ENCODE measurements around the gene DUS4L. TPM values are rescaled to one million over a fixed set of nuclear protein-coding genes. Genes with fewer than 3 reads are reported as not detected.

The DUS4L gene
- total RNA-seq, 1 donor from 2014 or later, result 8.0 TPM

DNA sequence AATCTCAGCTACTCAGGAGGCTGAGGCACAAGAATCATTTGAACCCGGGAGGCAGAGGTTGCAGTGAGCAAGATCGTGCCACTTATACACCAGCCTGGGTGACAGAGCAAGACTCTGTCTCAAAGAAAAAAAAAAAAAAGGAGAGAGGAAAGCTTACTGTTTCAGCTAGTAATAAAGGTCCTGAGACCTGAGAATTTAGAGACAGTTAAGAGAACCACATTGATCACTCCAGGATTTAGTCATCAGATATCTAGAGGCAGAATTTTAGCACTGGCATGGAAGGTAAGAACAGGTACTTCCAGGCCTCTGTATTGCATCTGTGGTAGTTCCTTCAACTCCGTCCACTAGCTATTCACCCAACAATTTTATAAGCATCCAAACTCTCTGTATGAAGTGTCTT lies 7.9 kb upstream of the DUS4L start:
- intact Hi-C loops (cut with micrococcal nuclease), result no loop called here
- H3K4me3 ChIP-seq, result no peak overlapping the region
- no peaks in the 10 kb centered on the region for H3K27me3 ChIP-seq (ENCODE audit: low read depth)
- no peak for DNase-seq
- H3K36me3 ChIP-seq, result peaks cover 50% of the 10 kb centered on the region
- H3K9me3 ChIP-seq (replicated peaks), result no peaks in the 10 kb centered on the region
- H3K4me1 ChIP-seq, result peaks cover 20% of the 10 kb centered on the region
- no peak overlapping the region for H3K27ac ChIP-seq (replicated peaks)
- TF ChIP-seq, protein P1, sequence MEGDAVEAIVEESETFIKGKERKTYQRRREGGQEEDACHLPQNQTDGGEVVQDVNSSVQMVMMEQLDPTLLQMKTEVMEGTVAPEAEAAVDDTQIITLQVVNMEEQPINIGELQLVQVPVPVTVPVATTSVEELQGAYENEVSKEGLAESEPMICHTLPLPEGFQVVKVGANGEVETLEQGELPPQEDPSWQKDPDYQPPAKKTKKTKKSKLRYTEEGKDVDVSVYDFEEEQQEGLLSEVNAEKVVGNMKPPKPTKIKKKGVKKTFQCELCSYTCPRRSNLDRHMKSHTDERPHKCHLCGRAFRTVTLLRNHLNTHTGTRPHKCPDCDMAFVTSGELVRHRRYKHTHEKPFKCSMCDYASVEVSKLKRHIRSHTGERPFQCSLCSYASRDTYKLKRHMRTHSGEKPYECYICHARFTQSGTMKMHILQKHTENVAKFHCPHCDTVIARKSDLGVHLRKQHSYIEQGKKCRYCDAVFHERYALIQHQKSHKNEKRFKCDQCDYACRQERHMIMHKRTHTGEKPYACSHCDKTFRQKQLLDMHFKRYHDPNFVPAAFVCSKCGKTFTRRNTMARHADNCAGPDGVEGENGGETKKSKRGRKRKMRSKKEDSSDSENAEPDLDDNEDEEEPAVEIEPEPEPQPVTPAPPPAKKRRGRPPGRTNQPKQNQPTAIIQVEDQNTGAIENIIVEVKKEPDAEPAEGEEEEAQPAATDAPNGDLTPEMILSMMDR (IDR thresholded peaks at IDR 0.05; ENCODE audit: borderline replicate concordance), result no peak

DNA sequence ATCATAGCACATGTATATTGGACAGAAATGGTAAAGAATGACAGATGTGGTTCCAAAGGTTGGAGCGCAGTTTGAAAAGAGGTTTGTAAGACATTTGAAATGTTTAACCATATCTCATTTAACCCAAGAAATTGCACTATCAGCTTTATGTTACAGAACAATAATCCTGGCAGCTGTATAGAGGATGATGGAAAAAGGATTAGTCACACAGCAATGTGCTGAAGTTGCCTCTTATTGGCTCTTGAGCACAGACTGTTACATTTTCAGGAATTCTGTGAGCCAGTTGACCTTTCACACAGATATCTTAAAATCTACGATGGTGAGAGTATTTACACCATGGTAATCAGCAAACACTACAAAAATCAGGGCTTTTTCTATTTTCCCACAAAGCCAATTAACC lies 3.9 kb upstream of the DUS4L start:
- DNase-seq, result no peak
- no peaks in the 10 kb centered on the region for H3K9me3 ChIP-seq (replicated peaks)
- H3K27ac ChIP-seq (replicated peaks), result no peak overlapping the region
- intact Hi-C loops (cut with micrococcal nuclease), result no loop called here
- TF ChIP-seq, protein P1 (IDR thresholded peaks at IDR 0.05; ENCODE audit: borderline replicate concordance), result no peak
- peaks cover 59% of the 10 kb centered on the region for H3K4me1 ChIP-seq
- H3K4me3 ChIP-seq, result no peak overlapping the region
- peaks cover 29% of the 10 kb centered on the region for H3K36me3 ChIP-seq
- H3K27me3 ChIP-seq (ENCODE audit: low read depth), result no peaks in the 10 kb centered on the region

DNA sequence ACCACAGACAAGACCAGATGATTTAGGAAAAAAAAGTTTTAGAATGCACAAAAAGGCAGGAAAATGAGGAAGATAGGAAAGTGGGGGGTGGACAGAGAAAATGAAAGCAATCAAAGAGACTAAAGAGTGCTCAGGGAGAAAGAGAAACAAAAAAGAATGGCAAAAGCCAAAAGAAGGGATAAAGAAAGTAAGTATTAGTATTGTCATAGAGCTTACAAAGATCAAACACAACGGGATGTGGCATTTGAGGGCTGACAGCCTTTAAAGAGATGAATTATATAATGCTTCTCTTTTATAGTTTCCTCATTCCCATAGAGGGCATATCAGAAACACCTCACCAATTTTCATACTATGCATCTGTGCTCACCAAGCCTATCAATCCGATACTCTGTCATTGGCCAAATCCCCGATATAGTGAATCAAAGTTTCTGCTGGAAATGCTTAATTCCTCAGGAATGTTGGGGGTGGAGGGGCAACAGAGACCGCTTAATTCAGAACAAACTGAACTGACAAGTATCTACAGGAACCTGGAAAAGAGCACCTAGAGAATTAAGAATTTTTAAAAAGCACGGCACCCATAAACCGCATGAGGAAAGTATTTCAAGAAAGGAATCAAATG lies 2.8 kb upstream of the DUS4L start:
- Histone ChIP-seq H3K27ac (replicated peaks) (no peak overlapping the region), H3K9me3 (replicated peaks) (no peaks in the 10 kb centered on the region), H3K4me3 (no peak overlapping the region), H3K36me3 (peaks cover 18% of the 10 kb centered on the region), H3K4me1 (peaks cover 62% of the 10 kb centered on the region), H3K27me3 (ENCODE audit: low read depth) (no peaks in the 10 kb centered on the region)
- intact Hi-C loops (cut with micrococcal nuclease), result no loop called here
- no peak for DNase-seq
- TF ChIP-seq, protein P1 (IDR thresholded peaks at IDR 0.05; ENCODE audit: borderline replicate concordance), result no peak

DNA sequence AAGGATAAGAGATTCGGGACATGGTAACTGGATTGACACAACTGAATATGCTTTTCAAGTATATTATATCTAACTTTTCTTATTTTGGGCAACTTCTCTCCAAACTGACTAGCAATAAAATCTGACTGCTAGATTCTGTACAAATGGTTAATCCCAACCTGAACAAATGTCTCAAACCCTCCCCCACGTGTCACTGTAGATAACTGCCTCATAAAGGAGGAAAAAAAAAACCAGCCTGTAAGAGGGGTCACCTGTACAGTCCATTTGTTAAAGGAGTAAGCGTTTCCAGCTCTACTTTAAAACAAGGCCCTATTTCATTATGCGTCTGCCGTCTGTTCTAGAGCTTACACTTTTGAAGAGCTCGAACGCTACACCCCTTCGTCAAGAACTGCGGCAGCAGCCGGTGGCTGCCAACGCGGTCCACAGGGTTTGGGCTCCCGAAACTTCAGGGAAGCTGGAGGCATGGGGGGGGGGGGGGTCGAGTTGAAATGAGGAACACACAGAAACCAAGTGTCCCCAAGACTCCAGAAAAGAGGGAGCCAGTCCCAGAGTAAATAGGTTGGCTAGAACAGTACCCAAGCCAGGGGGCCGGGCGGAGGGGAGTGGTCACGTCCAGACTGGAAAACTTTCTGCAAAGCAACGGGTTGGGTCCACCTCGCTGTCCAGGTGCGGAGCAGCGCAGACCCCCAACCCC lies 543 bp upstream of the DUS4L start:
- DNase-seq, result no peak
- Histone ChIP-seq H3K9me3 (replicated peaks) (no peaks in the 10 kb centered on the region), H3K27me3 (ENCODE audit: low read depth) (no peaks in the 10 kb centered on the region), H3K4me1 (peaks cover 62% of the 10 kb centered on the region), H3K27ac (replicated peaks) (peak overlapping the region; percentile 95), H3K4me3 (peak overlapping the region; percentile 87), H3K36me3 (no peaks in the 10 kb centered on the region)
- TF ChIP-seq, protein P1 (IDR thresholded peaks at IDR 0.05; ENCODE audit: borderline replicate concordance), result no peak
- intact Hi-C loops (cut with micrococcal nuclease), result no loop called here

DNA sequence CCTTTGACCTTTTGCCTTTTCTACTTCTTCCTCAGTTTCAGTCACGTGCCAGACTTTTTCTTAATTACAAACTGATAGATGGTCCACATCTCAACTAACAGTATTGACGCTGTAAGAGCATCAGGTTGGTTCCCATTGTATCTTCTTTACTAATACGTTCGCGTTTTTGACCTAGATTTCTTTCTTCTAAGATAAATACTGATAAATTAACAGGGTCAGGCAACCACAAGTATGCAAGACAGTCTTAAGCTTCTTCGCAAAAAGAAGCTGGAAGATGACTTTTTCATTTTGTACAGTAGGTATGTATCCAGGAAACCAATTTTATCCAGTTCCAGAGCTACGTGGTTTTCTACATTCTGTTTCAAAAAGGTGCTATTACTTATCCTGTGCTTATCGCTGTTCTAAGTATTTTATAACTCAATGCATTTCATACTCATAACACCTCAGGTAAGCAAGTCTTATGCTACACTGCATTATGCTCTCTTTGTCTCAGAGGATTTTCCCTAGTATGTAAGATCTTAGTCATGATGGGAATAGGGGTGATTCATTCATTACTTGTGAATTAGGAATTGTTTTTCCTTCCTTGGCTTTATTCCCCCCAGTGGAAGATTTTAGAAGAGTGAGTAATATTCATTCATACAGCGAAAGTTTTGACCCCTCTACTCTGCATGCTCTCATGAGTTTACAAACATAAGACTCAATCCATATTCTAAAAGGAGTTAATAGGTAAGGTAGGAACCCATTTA lies 955 bp downstream of the DUS4L start:
- no peaks in the 10 kb centered on the region for H3K9me3 ChIP-seq (replicated peaks)
- no peaks in the 10 kb centered on the region for H3K27me3 ChIP-seq (ENCODE audit: low read depth)
- H3K36me3 ChIP-seq, result no peaks in the 10 kb centered on the region
- H3K4me3 ChIP-seq, result peak overlapping the region; percentile 87
- DNase-seq, result no peak
- intact Hi-C loops (cut with micrococcal nuclease), result no loop called here
- H3K27ac ChIP-seq (replicated peaks), result peak overlapping the region; percentile 95
- TF ChIP-seq, protein P1 (IDR thresholded peaks at IDR 0.05; ENCODE audit: borderline replicate concordance), result no peak
- peaks cover 54% of the 10 kb centered on the region for H3K4me1 ChIP-seq

All from left ventricle myocardium inferior (tissue), 1 donor.